HEK293 (cell line): ENCODE data around the gene TLE3.

Source experiments
- GLIS1 ChIP-seq: fragments of 450-650 bp; formaldehyde crosslinking; IDR thresholded peaks from 2 replicates; pipeline ENCODE4 v1.5.1; 2016; ENCODE audit warnings: missing biosample characterization, missing genetic modification characterization
- GLIS2 ChIP-seq: fragments of 450-650 bp; formaldehyde crosslinking; IDR thresholded peaks from 2 replicates; pipeline ENCODE4 v1.5.1; 2016; ENCODE audit warnings: missing biosample characterization, missing genetic modification characterization
- HOXD13 ChIP-seq: sonication (generic); formaldehyde crosslinking; IDR thresholded peaks from 2 replicates; pipeline ENCODE4 v1.8.0; 2022; ENCODE audit warnings: missing genetic modification reagents, borderline replicate concordance
- KLF9 ChIP-seq: fragments of 450-650 bp; formaldehyde crosslinking; IDR thresholded peaks from 2 replicates; pipeline ENCODE4 v1.5.1; 2016; ENCODE audit warnings: missing biosample characterization, missing genetic modification characterization, low read depth
- REST ChIP-seq: fragments of 450-650 bp; formaldehyde crosslinking; IDR thresholded peaks from 2 replicates; pipeline ENCODE4 v1.5.1; 2016; ENCODE audit warnings: missing biosample characterization, missing genetic modification characterization
- SETDB1 ChIP-seq: IDR thresholded peaks from one replicate; pipeline ENCODE4 v1.6.1; 2017; ENCODE audit warnings: mild to moderate bottlenecking, low read length, moderate library complexity, mixed read lengths; ENCODE audit not compliant: insufficient read length
- TCF7L2 ChIP-seq: IDR thresholded peaks from 2 replicates; pipeline ENCODE4 v1.6.1; 2011; ENCODE audit warnings: low read depth, mild to moderate bottlenecking, inconsistent platforms, low read length, moderate library complexity, borderline replicate concordance
- YY2 ChIP-seq: fragments of 450-650 bp; formaldehyde crosslinking; IDR thresholded peaks from 2 replicates; pipeline ENCODE4 v1.5.1; 2016; ENCODE audit warnings: missing biosample characterization, missing genetic modification characterization
- ZBTB1 ChIP-seq: fragments of 450-650 bp; formaldehyde crosslinking; IDR thresholded peaks from 2 replicates; pipeline ENCODE4 v1.5.1; 2016; ENCODE audit warnings: missing biosample characterization, missing genetic modification characterization
- ZBTB10 ChIP-seq: fragments of 450-650 bp; formaldehyde crosslinking; IDR thresholded peaks from 2 replicates; pipeline ENCODE4 v1.5.1; 2016; ENCODE audit warnings: missing biosample characterization, missing genetic modification characterization
- ZBTB20 ChIP-seq: fragments of 450-650 bp; formaldehyde crosslinking; IDR thresholded peaks from 2 replicates; pipeline ENCODE4 v1.5.1; 2016; ENCODE audit warnings: missing biosample characterization, missing genetic modification characterization
- ZBTB21 ChIP-seq: fragments of 450-650 bp; formaldehyde crosslinking; IDR thresholded peaks from 2 replicates; pipeline ENCODE4 v1.5.1; 2017; ENCODE audit warnings: missing biosample characterization, missing genetic modification characterization
- ZBTB6 ChIP-seq: fragments of 450-650 bp; formaldehyde crosslinking; IDR thresholded peaks from 2 replicates; pipeline ENCODE4 v1.5.1; 2017; ENCODE audit warnings: missing biosample characterization, missing genetic modification characterization
- ZFP69B ChIP-seq: fragments of 450-650 bp; formaldehyde crosslinking; IDR thresholded peaks from 2 replicates; pipeline ENCODE4 v1.5.1; 2016; ENCODE audit warnings: missing biosample characterization, missing genetic modification characterization
- ZNF114 ChIP-seq: fragments of 450-650 bp; formaldehyde crosslinking; IDR thresholded peaks from 2 replicates; pipeline ENCODE4 v1.5.0; 2017; ENCODE audit warnings: missing biosample characterization, missing genetic modification characterization
- ZNF148 ChIP-seq: fragments of 450-650 bp; formaldehyde crosslinking; IDR thresholded peaks from 2 replicates; pipeline ENCODE4 v1.5.0; 2017; ENCODE audit warnings: missing biosample characterization, missing genetic modification characterization, borderline replicate concordance
- ZNF202 ChIP-seq: fragments of 450-650 bp; formaldehyde crosslinking; IDR thresholded peaks from 2 replicates; pipeline ENCODE4 v1.5.1; 2016; ENCODE audit warnings: missing biosample characterization, missing genetic modification characterization, borderline replicate concordance
- ZNF274 ChIP-seq, 2 experiments: fragments of 200-500 bp in 1 of 2; fragments of 450-650 bp in 1 of 2; sonication (Bioruptor generic) in 1 of 2; formaldehyde crosslinking in 1 of 2; IDR thresholded peaks; 2 replicates each; pipeline versions ENCODE4 v1.5.1 to v1.6.1; 2014 to 2016; ENCODE audit warnings: borderline replicate concordance in 1 of 2, inconsistent platforms in 1 of 2, low read length in 1 of 2, missing biosample characterization in 1 of 2, missing genetic modification characterization in 1 of 2
- ZNF302 ChIP-seq: fragments of 450-650 bp; formaldehyde crosslinking; IDR thresholded peaks from 2 replicates; pipeline ENCODE4 v1.5.1; 2016; ENCODE audit warnings: missing biosample characterization, missing genetic modification characterization, low read depth
- ZNF398 ChIP-seq: fragments of 450-650 bp; formaldehyde crosslinking; IDR thresholded peaks from 2 replicates; pipeline ENCODE4 v1.5.1; 2017; ENCODE audit warnings: missing biosample characterization, missing genetic modification characterization
- ZNF433 ChIP-seq: fragments of 450-650 bp; formaldehyde crosslinking; IDR thresholded peaks from 2 replicates; pipeline ENCODE4 v1.5.1; 2016; ENCODE audit warnings: missing biosample characterization, missing genetic modification characterization, low read depth
- ZNF501 ChIP-seq: fragments of 450-650 bp; formaldehyde crosslinking; IDR thresholded peaks from 2 replicates; pipeline ENCODE4 v1.5.1; 2016; ENCODE audit warnings: missing biosample characterization, missing genetic modification characterization
- ZNF510 ChIP-seq: fragments of 450-650 bp; formaldehyde crosslinking; IDR thresholded peaks from 2 replicates; pipeline ENCODE4 v1.5.1; 2018; ENCODE audit warnings: mild to moderate bottlenecking, missing genetic modification characterization, missing biosample characterization; ENCODE audit not compliant: insufficient replicate concordance
- ZNF624 ChIP-seq: fragments of 450-650 bp; formaldehyde crosslinking; IDR thresholded peaks from 2 replicates; pipeline ENCODE4 v1.5.1; 2017; ENCODE audit warnings: missing biosample characterization, missing genetic modification characterization
- ZNF654 ChIP-seq: fragments of 450-650 bp; formaldehyde crosslinking; IDR thresholded peaks from 2 replicates; pipeline ENCODE4 v1.5.1; 2016; ENCODE audit warnings: low read depth, missing biosample characterization, missing genetic modification characterization
- ZNF837 ChIP-seq: fragments of 450-650 bp; formaldehyde crosslinking; IDR thresholded peaks from 2 replicates; pipeline ENCODE4 v1.5.1; 2016; ENCODE audit warnings: missing biosample characterization, missing genetic modification characterization
- ZSCAN16 ChIP-seq: fragments of 450-650 bp; formaldehyde crosslinking; IDR thresholded peaks from 2 replicates; pipeline ENCODE4 v1.5.1; 2016; ENCODE audit warnings: missing biosample characterization, missing genetic modification characterization

TLE3 gene

GRCh38 chr15:70100474-70101341 is 3.0 kb upstream of the TLE3 start (continued):
- TF ChIP-seq ZBTB10 (tag by site-specific recombination) (no peak), ZNF202 (no peak), ZNF501 (tag by site-specific recombination) (peak; percentile 81), ZBTB20 (peak; percentile 56; the same call in 1 of the 2 replicates), ZNF510 (tag by site-specific recombination) (no peak), ZNF148 (tag by site-specific recombination) (no peak), REST (tag by site-specific recombination) (peak; percentile 33; the same call in 1 of the 2 replicates), HOXD13 (CRISPR knock-in tag) (no peak), ZNF624 (tag by site-specific recombination) (no peak), ZSCAN16 (tag by site-specific recombination) (0 out of 2 replicates have a peak, but pooled peaks have one; percentile 6), ZNF398 (tag by site-specific recombination) (peak; percentile 37; the same call in 1 of the 2 replicates), ZNF302 (tag by site-specific recombination) (no peak), TCF7L2 (no peak; the same call in 1 of the 2 replicates), GLIS2 (peak; percentile 96), YY2 (tag by site-specific recombination) (no peak), ZBTB6 (peak; percentile 88), ZNF837 (tag by site-specific recombination) (no peak), ZNF433 (tag by site-specific recombination) (no peak), ZNF654 (tag by site-specific recombination) (no peak), ZBTB1 (tag by site-specific recombination) (no peak), ZNF114 (tag by site-specific recombination) (no peak), ZFP69B (tag by site-specific recombination) (no peak; the same call in 1 of the 2 replicates), ZNF274 (IDR thresholded peaks at IDR 0.05; ENCODE audit: low read length) (no peak), ZNF274 (tag by site-specific recombination; IDR thresholded peaks at IDR 0.05; ENCODE audit: borderline replicate concordance) (no peak), ZBTB21 (tag by site-specific recombination) (no peak), KLF9 (tag by site-specific recombination) (no peak; the same call in 1 of the 2 replicates), SETDB1 (no peak), GLIS1 (peak; percentile 87)
